ENCODE measurements around the gene AURKAIP1.
A peak's percentile ranks its signal among the peaks of the same experiment; 100 is the strongest.

The AURKAIP1 gene

GRCh38 chr1:1359664-1360468 is 15.1 kb downstream of the AURKAIP1 start:
- DNase-seq, result no peak

- DNase-seq, result no peak
These were observed 15.7 kb downstream of the AURKAIP1 start for GRCh38 chr1:1359308-1359663.

GRCh38 chr1:1358433-1359271 is 16.4 kb downstream of the AURKAIP1 start, which contains the start of gene MXRA8:
TSS of gene MXRA8 (minus strand) at chr1:1358555. CDS start at chr1:1358504, 51 bp downstream.
- no peak for DNase-seq

GRCh38 chr1:1357871-1358432 is 17.1 kb downstream of the AURKAIP1 start:
- DNase-seq, result no peak

GRCh38 chr1:1356796-1357401 is 18.1 kb downstream of the AURKAIP1 start:
- DNase-seq, result no peak

- DNase-seq, result no peak
These were observed 18.7 kb downstream of the AURKAIP1 start for GRCh38 chr1:1356166-1356795.

- DNase-seq, result no peak
These were observed 19.6 kb downstream of the AURKAIP1 start for GRCh38 chr1:1355416-1355815.

- peak; percentile 25 for DNase-seq
These were observed 20.4 kb downstream of the AURKAIP1 start for GRCh38 chr1:1354271-1355247.

GRCh38 chr1:1353389-1354151 is 21.4 kb downstream of the AURKAIP1 start:
- DNase-seq, result no peak

GRCh38 chr1:1352786-1353388 is 22.1 kb downstream of the AURKAIP1 start:
- DNase-seq, result no peak

- DNase-seq, result no peak
These were observed 23.2 kb downstream of the AURKAIP1 start for GRCh38 chr1:1351511-1352427.

- peak; percentile 73 for DNase-seq
These were observed 25.6 kb downstream of the AURKAIP1 start, which contains the start of gene DVL1 for GRCh38 chr1:1349256-1350012. TSS of gene DVL1 (minus strand) at chr1:1349418. CDS start at chr1:1349065, 353 bp downstream.

GRCh38 chr1:1348420-1349255 is 26.4 kb downstream of the AURKAIP1 start:
- no peak for DNase-seq

GRCh38 chr1:1347663-1348419 is 27.2 kb downstream of the AURKAIP1 start:
- no peak for DNase-seq

GRCh38 chr1:1347026-1347595 is 27.9 kb downstream of the AURKAIP1 start:
- no peak for DNase-seq

- DNase-seq, result no peak
These were observed 28.5 kb downstream of the AURKAIP1 start for GRCh38 chr1:1346501-1346890.

Data from CD4-positive, alpha-beta T cell treated with Interleukin-10 for 1 hour (primary cell).